Stimulated activated CD8-positive, alpha-beta memory T cell treated with anti-CD3 and anti-CD28 coated beads, Interleukin-7, amount 100 ng/mL, for 48 hours (primary cell): ENCODE results near the gene USO1.
A peak's percentile ranks its signal among the peaks of the same experiment; 100 is the strongest.

Experiments
- DNase-seq, 2 donors: peaks; one replicate each; pipeline ENCODE4 v3.0.0-alpha.2; 2020; ENCODE audit warnings: low read depth in 1 of 2; ENCODE audit errors: extremely low read depth in 1 of 2

The USO1 gene

DNA sequence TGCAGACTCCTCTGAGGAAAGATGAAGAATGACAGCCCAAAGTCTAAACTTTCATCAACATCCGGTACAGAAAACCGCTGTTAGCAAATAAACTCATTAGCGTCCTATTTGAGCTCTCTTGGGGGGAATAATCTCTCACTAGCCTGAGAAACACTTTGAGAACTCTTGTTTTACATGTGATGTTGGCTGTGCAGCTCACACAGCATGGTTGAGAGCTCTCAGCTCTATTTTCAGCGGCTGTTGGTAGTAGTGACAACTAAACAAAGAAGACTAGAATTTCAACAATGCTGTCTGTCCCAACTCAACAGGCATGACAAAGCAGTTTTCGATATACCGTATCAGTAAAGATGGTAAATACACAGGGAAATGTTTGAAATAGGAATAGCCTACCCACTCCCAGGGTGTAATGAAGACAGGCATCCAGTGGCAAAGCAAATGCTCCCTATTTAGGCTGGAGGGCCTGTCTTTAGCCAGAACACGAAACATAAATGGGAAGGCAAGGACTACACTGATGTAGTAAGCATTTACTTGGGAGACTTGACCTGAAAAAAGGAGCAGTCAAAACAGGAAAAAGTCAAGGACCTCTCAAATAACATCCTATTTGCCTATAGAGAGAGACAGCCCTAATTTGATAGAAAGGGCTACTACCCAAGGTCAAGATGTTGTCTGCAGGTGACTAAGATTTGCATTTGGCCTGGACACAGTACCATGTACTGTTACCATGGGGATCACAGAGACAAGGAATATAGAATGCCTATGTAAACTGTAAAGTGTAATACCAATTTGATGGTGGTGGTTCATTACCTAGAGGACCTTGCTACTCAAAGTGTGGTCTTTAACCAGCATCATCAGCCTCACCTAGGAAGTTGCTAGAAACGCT is 117.5 kb downstream of the USO1 start:
- no peak for DNase-seq

GRCh38 chr4:75843596-75843995 is 119.2 kb downstream of the USO1 start:
- DNase-seq, result no peak

DNA sequence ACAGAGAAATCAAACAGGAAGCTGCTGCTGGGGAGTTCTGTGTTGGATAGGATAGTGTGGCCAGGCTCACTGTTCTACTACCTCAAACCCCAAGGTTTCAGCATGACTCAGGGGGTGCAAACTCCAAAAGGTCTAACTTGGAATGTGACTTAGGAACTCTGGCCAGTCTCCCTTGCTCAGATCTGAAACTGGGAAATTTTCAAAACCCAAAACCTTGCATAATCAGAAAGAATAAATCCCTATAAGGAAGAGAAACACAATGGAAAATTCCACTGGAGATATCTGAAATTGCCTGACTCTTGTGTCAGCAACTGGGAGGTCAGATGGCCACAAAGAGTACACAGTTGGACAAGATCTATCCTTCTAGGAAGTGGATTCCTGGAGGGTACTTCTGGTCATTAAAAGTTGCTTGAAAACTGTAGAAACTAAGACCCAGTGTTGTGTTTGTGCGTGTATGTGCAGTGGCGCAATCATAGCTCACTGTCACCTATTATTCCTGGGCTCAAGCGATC is 119.8 kb downstream of the USO1 start:
- no peak for DNase-seq

DNA sequence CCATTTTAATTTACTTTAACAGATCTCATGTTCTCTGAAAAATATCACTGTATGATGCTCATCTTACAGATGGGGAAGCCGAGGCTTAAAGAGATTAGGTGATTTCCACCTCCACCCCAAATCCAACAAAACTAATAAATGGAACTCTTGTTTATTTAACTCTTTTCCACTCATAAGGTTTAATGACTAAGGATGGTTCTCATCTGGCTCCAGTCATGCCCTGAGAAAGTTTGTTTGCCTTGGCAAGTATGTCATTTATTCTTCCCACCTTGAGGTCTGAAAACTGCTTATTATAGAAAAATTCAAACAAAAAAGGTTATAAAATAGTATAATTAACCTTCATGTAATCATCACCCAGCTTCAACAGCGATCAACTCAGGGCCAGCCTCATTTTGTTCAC is 121.6 kb downstream of the USO1 start:
- no peak for DNase-seq

DNA sequence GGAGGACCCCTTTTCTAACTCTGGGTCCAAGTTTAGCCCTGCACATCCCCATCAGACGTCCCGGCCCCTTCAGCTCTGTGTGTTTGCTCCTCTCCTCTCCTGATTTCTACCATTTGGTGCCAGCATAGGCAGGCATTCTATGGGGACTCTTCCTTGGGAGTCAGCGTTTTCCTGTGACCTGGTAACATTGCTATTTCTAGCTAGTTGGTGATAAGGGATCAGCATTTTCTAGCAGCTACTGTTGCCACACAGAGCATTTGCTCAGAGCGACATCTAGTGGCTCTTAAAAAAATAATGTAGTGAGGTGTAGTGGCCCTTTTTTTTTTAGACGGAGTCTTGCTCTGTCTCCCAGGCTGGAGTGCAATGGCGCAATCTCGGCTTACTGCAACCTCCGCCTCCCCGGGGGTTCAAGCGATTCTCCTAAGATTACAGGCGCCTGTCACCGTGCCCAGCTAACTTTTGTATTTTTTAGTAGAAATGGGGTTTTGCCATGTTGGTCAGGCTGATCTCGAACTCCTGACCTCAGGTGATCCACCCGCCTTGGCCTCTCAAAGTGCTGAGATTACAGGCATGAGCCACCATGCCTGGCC is 123.9 kb downstream of the USO1 start:
- peak in 1 of 2 donors; percentile 1 for DNase-seq

- no peak for DNase-seq
Measured at GRCh38 chr4:75848891-75849290, 124.5 kb downstream of the USO1 start.

- no peak for DNase-seq
Measured at GRCh38 chr4:75849461-75849860, 125.1 kb downstream of the USO1 start.

GRCh38 chr4:75858721-75859120 is 134.3 kb downstream of the USO1 start:
- no peak for DNase-seq

DNA sequence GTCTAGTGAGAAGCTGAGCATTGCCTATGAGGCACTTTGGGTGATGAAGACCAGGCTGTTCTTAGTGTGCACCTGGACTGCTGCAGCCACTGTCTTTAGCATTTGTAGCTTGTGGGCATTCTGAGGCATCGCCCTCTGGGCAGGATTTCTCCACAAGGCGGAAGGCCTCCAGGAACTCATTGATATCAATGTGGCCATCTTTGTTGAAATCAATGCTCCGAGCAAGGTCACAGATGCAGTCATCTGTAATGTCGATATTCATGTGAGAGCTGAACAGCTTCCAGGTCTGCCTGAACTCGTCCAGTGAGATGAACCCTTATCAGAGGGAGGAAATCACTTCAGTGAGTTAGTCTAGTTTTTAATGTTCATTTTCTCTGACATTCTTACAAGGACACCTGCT is 136.2 kb downstream of the USO1 start:
- no peak for DNase-seq
